SK-N-SH treated with all-trans-retinoic acid at 6 μM for 48 hours (cell line): ENCODE data around the gene FHIT.

Source experiments
- ATAC-seq: fragments of 200-7000 bp; cut with Tn5 transposase; 3 replicates; pipeline ENCODE4 v1.9.1; 2020; ENCODE audit warnings: mild to moderate bottlenecking, moderate library complexity
- ARNTL ChIP-seq: fragments of 450-650 bp; formaldehyde crosslinking; IDR thresholded peaks from 2 replicates; pipeline ENCODE4 v1.5.0; 2020; ENCODE audit warnings: low read depth, mild to moderate bottlenecking, moderate library complexity, borderline replicate concordance
- BACH2 ChIP-seq: fragments of 250-450 bp; sonication (Bioruptor Pico); IDR thresholded peaks from 2 replicates; pipeline ENCODE4 v1.9.0; 2021; ENCODE audit warnings: mild to moderate bottlenecking, borderline replicate concordance
- CSDC2 ChIP-seq: fragments of 250-450 bp; sonication (Bioruptor Pico); IDR thresholded peaks from 2 replicates; pipeline ENCODE4 v1.5.0; 2020; ENCODE audit warnings: mild to moderate bottlenecking, moderate library complexity
- ESRRG ChIP-seq: fragments of 250-450 bp; sonication (Bioruptor Pico); IDR thresholded peaks from 2 replicates; pipeline ENCODE4 v1.6.1; 2021; ENCODE audit warnings: mild to moderate bottlenecking
- GLIS3 ChIP-seq: fragments of 250-450 bp; sonication (Bioruptor Pico); IDR thresholded peaks from 2 replicates; pipeline ENCODE4 v1.5.0; 2020; ENCODE audit warnings: mild to moderate bottlenecking, moderate library complexity
- ISL1 ChIP-seq: fragments of 250-450 bp; sonication (Bioruptor Pico); IDR thresholded peaks from 2 replicates; pipeline ENCODE4 v2.1.2; 2022; ENCODE audit warnings: mild to moderate bottlenecking, moderate library complexity
- OSR1 ChIP-seq: fragments of 250-450 bp; sonication (Bioruptor Pico); IDR thresholded peaks from 2 replicates; pipeline ENCODE4 v1.8.0; 2022; ENCODE audit warnings: moderate library complexity, mild to moderate bottlenecking, inconsistent platforms
- PPARA ChIP-seq: fragments of 250-450 bp; sonication (Bioruptor Pico); IDR thresholded peaks from 2 replicates; pipeline ENCODE4 v1.5.0; 2020; ENCODE audit warnings: mild to moderate bottlenecking, borderline replicate concordance
- RARB ChIP-seq: fragments of 250-450 bp; sonication (Bioruptor Pico); IDR thresholded peaks from 2 replicates; pipeline ENCODE4 v1.8.0; 2021; ENCODE audit warnings: mild to moderate bottlenecking, moderate library complexity
- SNAI2 ChIP-seq: fragments of 250-450 bp; sonication (Bioruptor Pico); IDR thresholded peaks from 2 replicates; pipeline ENCODE4 v1.5.0; 2020; ENCODE audit warnings: mild to moderate bottlenecking, moderate library complexity
- TCF4 ChIP-seq: fragments of 250-450 bp; sonication (Bioruptor Pico); IDR thresholded peaks from 2 replicates; pipeline ENCODE4 v1.8.0; 2021; ENCODE audit warnings: mild to moderate bottlenecking, moderate library complexity, borderline replicate concordance
- TOX ChIP-seq: fragments of 250-450 bp; sonication (Bioruptor Pico); IDR thresholded peaks from 2 replicates; pipeline ENCODE4 v1.8.0; 2021; ENCODE audit warnings: mild to moderate bottlenecking, moderate library complexity, borderline replicate concordance
- ZC3H10 ChIP-seq: fragments of 250-450 bp; sonication (Bioruptor Pico); IDR thresholded peaks from 2 replicates; pipeline ENCODE4 v1.5.1; 2021; ENCODE audit warnings: mild to moderate bottlenecking, moderate library complexity
- ZFP3 ChIP-seq: fragments of 250-450 bp; sonication (Bioruptor Pico); IDR thresholded peaks from 2 replicates; pipeline ENCODE4 v1.5.0; 2020; ENCODE audit warnings: mild to moderate bottlenecking, moderate library complexity
- ZFP30 ChIP-seq: fragments of 450-650 bp; formaldehyde crosslinking; IDR thresholded peaks from 2 replicates; pipeline ENCODE4 v1.5.0; 2022; ENCODE audit warnings: mild to moderate bottlenecking, moderate library complexity
- ZNF70 ChIP-seq: fragments of 450-650 bp; formaldehyde crosslinking; IDR thresholded peaks from 2 replicates; pipeline ENCODE4 v1.5.0; 2020; ENCODE audit warnings: mild to moderate bottlenecking, moderate library complexity
- ZNF8 ChIP-seq: fragments of 450-650 bp; formaldehyde crosslinking; IDR thresholded peaks from 2 replicates; pipeline ENCODE4 v1.5.0; 2020; ENCODE audit warnings: mild to moderate bottlenecking, moderate library complexity
- TF ChIP-seq, protein P1 (sequence below): fragments of 250-450 bp; sonication (Bioruptor Pico); IDR thresholded peaks from 2 replicates; pipeline ENCODE4 v1.5.1; 2020; ENCODE audit warnings: low read depth, mild to moderate bottlenecking, moderate library complexity
- TF ChIP-seq, protein P2 (sequence below): fragments of 250-450 bp; sonication (Bioruptor Pico); IDR thresholded peaks from 2 replicates; pipeline ENCODE4 v1.5.0; 2020; ENCODE audit warnings: mild to moderate bottlenecking, moderate library complexity
- TF ChIP-seq, protein P3 (sequence below): fragments of 250-450 bp; sonication (Bioruptor Pico); IDR thresholded peaks from 2 replicates; pipeline ENCODE4 v1.8.0; 2021; ENCODE audit warnings: low read depth, mild to moderate bottlenecking, moderate library complexity, borderline replicate concordance
- TF ChIP-seq, protein P4 (sequence below): fragments of 250-450 bp; sonication (Bioruptor Pico); IDR thresholded peaks from 2 replicates; pipeline ENCODE4 v1.5.1; 2021; ENCODE audit warnings: mild to moderate bottlenecking, moderate library complexity

Gene FHIT

DNA sequence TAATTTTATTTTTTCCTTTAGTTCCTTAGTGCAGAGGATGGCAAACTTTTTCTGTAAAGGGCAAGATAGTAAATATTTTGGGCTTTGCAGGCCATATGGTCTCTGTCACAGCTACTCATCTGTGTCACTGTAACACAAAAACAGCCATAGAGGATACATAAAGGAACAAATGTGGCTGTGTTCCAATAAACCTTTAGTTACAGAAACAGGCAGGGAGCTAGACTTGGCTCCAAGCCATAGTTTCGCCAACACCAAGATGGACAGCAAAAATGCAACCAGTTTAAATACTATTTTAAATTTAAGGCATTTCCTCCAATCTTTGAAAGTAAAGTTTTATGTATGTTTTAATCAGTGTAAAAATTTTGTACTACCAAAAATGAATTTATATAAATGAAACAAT lies 753.4 kb downstream of the FHIT start:
- ATAC-seq, result no peak; the same call in 2 of the 3 replicates
- no peak for TF ChIP-seq SNAI2 (CRISPR knock-in tag)
- TF ChIP-seq TCF4 (CRISPR knock-in tag), result 0 out of 2 replicates have a peak, but pooled peaks have one; percentile 33

DNA sequence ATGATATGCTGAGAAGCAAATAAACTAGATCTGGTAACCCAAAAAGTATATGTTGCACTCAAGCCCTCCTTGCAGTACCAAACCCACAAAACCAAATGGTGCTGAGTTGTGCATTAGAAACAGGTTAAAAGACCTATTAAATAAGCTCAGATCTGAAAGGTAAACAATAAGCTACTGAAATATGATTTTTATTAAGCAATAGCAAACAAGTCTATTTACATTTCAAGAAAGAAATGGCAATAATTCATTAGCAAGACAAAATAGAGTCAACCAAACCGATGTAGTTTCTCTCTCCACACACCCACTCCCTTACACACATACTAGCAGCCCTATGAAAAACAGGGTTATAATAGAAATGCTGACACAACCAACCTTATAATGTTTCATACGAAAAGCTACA lies 760.3 kb downstream of the FHIT start:
- ATAC-seq, result no peak
- TF ChIP-seq SNAI2 (CRISPR knock-in tag) (no peak), ZNF70 (CRISPR knock-in tag) (no peak), RARB (CRISPR knock-in tag) (no peak), OSR1 (CRISPR knock-in tag) (no peak), ZFP30 (no peak), ZC3H10 (CRISPR knock-in tag) (no peak), ZNF8 (CRISPR knock-in tag) (no peak), CSDC2 (CRISPR knock-in tag) (no peak), ZFP3 (CRISPR knock-in tag) (no peak), ESRRG (CRISPR knock-in tag) (no peak), ARNTL (CRISPR knock-in tag) (no peak), GLIS3 (CRISPR knock-in tag) (no peak), PPARA (CRISPR knock-in tag) (no peak), TCF4 (CRISPR knock-in tag) (no peak), ISL1 (CRISPR knock-in tag) (no peak)
- TF ChIP-seq, protein P1, sequence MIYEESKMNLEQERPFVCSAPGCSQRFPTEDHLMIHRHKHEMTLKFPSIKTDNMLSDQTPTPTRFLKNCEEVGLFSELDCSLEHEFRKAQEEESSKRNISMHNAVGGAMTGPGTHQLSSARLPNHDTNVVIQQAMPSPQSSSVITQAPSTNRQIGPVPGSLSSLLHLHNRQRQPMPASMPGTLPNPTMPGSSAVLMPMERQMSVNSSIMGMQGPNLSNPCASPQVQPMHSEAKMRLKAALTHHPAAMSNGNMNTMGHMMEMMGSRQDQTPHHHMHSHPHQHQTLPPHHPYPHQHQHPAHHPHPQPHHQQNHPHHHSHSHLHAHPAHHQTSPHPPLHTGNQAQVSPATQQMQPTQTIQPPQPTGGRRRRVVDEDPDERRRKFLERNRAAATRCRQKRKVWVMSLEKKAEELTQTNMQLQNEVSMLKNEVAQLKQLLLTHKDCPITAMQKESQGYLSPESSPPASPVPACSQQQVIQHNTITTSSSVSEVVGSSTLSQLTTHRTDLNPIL (CRISPR knock-in tag), result no peak
- TF ChIP-seq, protein P2, sequence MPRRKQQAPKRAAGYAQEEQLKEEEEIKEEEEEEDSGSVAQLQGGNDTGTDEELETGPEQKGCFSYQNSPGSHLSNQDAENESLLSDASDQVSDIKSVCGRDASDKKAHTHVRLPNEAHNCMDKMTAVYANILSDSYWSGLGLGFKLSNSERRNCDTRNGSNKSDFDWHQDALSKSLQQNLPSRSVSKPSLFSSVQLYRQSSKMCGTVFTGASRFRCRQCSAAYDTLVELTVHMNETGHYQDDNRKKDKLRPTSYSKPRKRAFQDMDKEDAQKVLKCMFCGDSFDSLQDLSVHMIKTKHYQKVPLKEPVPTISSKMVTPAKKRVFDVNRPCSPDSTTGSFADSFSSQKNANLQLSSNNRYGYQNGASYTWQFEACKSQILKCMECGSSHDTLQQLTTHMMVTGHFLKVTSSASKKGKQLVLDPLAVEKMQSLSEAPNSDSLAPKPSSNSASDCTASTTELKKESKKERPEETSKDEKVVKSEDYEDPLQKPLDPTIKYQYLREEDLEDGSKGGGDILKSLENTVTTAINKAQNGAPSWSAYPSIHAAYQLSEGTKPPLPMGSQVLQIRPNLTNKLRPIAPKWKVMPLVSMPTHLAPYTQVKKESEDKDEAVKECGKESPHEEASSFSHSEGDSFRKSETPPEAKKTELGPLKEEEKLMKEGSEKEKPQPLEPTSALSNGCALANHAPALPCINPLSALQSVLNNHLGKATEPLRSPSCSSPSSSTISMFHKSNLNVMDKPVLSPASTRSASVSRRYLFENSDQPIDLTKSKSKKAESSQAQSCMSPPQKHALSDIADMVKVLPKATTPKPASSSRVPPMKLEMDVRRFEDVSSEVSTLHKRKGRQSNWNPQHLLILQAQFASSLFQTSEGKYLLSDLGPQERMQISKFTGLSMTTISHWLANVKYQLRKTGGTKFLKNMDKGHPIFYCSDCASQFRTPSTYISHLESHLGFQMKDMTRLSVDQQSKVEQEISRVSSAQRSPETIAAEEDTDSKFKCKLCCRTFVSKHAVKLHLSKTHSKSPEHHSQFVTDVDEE (CRISPR knock-in tag), result no peak
- TF ChIP-seq, protein P3, sequence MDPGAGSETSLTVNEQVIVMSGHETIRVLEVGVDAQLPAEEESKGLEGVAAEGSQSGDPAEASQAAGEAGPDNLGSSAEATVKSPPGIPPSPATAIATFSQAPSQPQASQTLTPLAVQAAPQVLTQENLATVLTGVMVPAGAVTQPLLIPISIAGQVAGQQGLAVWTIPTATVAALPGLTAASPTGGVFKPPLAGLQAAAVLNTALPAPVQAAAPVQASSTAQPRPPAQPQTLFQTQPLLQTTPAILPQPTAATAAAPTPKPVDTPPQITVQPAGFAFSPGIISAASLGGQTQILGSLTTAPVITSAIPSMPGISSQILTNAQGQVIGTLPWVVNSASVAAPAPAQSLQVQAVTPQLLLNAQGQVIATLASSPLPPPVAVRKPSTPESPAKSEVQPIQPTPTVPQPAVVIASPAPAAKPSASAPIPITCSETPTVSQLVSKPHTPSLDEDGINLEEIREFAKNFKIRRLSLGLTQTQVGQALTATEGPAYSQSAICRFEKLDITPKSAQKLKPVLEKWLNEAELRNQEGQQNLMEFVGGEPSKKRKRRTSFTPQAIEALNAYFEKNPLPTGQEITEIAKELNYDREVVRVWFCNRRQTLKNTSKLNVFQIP (CRISPR knock-in tag), result no peak
- TF ChIP-seq, protein P4, sequence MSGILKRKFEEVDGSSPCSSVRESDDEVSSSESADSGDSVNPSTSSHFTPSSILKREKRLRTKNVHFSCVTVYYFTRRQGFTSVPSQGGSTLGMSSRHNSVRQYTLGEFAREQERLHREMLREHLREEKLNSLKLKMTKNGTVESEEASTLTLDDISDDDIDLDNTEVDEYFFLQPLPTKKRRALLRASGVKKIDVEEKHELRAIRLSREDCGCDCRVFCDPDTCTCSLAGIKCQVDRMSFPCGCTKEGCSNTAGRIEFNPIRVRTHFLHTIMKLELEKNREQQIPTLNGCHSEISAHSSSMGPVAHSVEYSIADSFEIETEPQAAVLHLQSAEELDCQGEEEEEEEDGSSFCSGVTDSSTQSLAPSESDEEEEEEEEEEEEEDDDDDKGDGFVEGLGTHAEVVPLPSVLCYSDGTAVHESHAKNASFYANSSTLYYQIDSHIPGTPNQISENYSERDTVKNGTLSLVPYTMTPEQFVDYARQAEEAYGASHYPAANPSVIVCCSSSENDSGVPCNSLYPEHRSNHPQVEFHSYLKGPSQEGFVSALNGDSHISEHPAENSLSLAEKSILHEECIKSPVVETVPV (CRISPR knock-in tag), result no peak
- TF ChIP-seq, all 23 proteins: peak for 0

DNA sequence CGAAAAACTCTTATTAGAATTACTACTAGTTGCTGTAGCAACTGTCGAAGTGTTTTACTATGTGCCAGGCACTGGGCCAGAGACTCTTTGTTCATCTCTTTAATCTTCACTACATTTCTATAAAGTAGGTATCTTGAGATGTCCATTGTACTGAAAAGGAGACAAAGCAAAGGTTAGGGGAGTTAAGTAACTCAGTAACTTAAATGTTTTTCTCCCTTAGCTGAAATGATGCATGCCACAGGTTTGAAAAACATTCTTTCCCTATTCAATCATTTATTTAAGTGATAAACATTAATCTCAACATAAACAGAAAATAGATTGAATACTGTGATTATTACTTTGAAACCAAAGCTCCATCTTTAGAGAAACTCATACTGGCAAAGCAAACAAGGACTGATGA lies 776.2 kb downstream of the FHIT start:
- TF ChIP-seq TCF4 (CRISPR knock-in tag), result no peak
- TF ChIP-seq, all 23 proteins: peak for 0
- no peak for ATAC-seq

DNA sequence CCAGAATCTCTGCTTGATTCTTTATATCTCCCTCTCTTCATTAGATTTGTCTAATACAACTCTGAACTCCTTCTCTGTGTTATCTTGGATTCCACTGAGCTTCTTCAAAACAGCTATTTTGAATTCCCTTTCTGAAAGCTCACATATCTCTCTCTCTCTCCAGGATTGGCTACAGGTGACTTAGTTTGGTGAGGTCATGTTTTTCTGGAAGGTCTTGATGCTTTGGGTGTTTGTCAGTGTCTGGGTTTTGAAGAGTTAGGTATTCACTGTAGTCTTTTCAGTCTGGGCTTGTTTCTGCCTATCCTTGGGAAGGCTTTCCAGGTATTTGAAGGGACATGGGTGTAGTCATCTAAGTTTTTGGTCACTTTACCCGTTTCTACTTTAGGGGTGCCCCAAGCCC lies 781.8 kb downstream of the FHIT start:
- ATAC-seq, result no peak
- TF ChIP-seq, protein P1 (CRISPR knock-in tag), result no peak
- TF ChIP-seq TOX (CRISPR knock-in tag), result no peak
- no peak for TF ChIP-seq ZFP30
- no peak for TF ChIP-seq BACH2 (CRISPR knock-in tag)
- TF ChIP-seq, protein P2 (CRISPR knock-in tag), result no peak
- no peak for TF ChIP-seq PPARA (CRISPR knock-in tag)
- TF ChIP-seq GLIS3 (CRISPR knock-in tag), result no peak
- no peak for TF ChIP-seq RARB (CRISPR knock-in tag)
- TF ChIP-seq ARNTL (CRISPR knock-in tag), result no peak
- TF ChIP-seq ZC3H10 (CRISPR knock-in tag), result no peak
- no peak for TF ChIP-seq ZNF70 (CRISPR knock-in tag)
- no peak for TF ChIP-seq OSR1 (CRISPR knock-in tag)
- TF ChIP-seq, protein P3 (CRISPR knock-in tag), result no peak
- no peak for TF ChIP-seq SNAI2 (CRISPR knock-in tag)
- no peak for TF ChIP-seq ISL1 (CRISPR knock-in tag)
- no peak for TF ChIP-seq TCF4 (CRISPR knock-in tag)
